Mesothelial cell of epicardium (in vitro differentiated cells): ENCODE data around the gene ATG101. TPM values are rescaled to one million over a fixed set of nuclear protein-coding genes. Genes with fewer than 3 reads are reported as not detected.

Experiments
- DNase-seq, 2 experiments: peaks; one replicate each; pipeline ENCODE4 v3.0.0; 2021; ENCODE audit warnings: low spot score in 2 of 2; ENCODE audit not compliant: unreplicated experiment in 2 of 2
- H3K27ac Mint-ChIP-seq: 2 replicates; pipeline ENCODE4 v1.8.0; 2021; ENCODE audit warnings: mixed read lengths
- H3K27me3 Mint-ChIP-seq: 2 replicates; pipeline ENCODE4 v1.8.0; 2021; ENCODE audit warnings: low read depth, mixed read lengths
- H3K36me3 Mint-ChIP-seq: 2 replicates; pipeline ENCODE4 v1.8.0; 2021; ENCODE audit warnings: mixed read lengths
- H3K4me1 Mint-ChIP-seq: 2 replicates; pipeline ENCODE4 v1.8.0; 2021; ENCODE audit warnings: mixed read lengths
- H3K4me3 Mint-ChIP-seq: 2 replicates; pipeline ENCODE4 v1.8.0; 2021; ENCODE audit warnings: mild to moderate bottlenecking, moderate library complexity, mixed read lengths
- H3K9me3 Mint-ChIP-seq: 2 replicates; pipeline ENCODE4 v1.8.0; 2021; ENCODE audit warnings: mixed read lengths
- total RNA-seq: library from RNA; stranded (reverse); gene quantifications from 3 replicates; pipeline ENCODE4 v1.2.1, GENCODE V29; 2021
- TF ChIP-seq, protein P1 (sequence below): fragments of 200-600 bp; sonication (generic); IDR thresholded peaks from one replicate; pipeline ENCODE4 v1.5.0; 2021; ENCODE audit warnings: antibody characterized with exemption; ENCODE audit not compliant: unreplicated experiment

The ATG101 gene
- total RNA-seq, 1 donor from 2014 or later, result 32.8 TPM

DNA sequence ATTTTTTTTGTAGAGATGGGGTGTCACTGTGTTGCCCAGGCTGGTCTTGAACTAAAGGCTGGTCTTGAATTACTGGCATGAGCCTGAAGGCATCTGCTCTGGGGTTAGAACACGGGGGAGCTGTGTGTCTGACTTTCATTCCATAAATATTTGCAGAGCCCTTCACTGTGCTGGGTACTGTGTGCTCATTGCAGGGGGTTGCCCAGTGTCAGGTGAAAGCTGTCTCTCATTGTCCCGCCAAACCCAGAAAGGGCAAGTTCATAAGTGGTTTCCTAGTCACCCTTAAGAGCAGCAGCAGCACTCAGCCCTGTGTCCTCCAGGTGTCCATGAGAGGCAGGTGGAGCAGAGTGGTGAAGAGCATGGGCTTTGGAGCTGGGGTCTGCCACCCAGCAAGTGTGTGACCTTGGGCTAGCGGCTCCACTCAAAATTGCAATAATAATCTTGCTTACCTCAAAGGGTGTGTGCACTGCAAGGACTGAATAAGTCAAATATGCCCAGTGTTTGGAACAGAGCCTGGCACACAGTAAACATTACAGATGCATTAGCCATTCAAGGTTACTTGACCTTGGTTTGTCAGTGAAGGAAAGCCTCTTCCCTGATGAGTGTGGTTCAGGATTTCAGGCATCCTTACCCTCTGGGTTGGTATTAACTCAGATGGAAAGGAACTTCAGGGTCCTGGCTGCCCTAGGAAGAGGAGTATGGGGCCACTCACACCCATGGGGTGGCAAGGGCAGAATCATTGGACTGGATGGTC, 5.4 kb downstream of the ATG101 start:
- no peak for DNase-seq
- Mint-ChIP-seq H3K4me3 (no peak overlapping the region), H3K27ac (no peak overlapping the region), H3K9me3 (no peaks in the 10 kb centered on the region), H3K4me1 (peaks cover 29% of the 10 kb centered on the region), H3K36me3 (peaks cover 33% of the 10 kb centered on the region), H3K27me3 (no peaks in the 10 kb centered on the region)
- TF ChIP-seq, protein P1, sequence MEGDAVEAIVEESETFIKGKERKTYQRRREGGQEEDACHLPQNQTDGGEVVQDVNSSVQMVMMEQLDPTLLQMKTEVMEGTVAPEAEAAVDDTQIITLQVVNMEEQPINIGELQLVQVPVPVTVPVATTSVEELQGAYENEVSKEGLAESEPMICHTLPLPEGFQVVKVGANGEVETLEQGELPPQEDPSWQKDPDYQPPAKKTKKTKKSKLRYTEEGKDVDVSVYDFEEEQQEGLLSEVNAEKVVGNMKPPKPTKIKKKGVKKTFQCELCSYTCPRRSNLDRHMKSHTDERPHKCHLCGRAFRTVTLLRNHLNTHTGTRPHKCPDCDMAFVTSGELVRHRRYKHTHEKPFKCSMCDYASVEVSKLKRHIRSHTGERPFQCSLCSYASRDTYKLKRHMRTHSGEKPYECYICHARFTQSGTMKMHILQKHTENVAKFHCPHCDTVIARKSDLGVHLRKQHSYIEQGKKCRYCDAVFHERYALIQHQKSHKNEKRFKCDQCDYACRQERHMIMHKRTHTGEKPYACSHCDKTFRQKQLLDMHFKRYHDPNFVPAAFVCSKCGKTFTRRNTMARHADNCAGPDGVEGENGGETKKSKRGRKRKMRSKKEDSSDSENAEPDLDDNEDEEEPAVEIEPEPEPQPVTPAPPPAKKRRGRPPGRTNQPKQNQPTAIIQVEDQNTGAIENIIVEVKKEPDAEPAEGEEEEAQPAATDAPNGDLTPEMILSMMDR, result no peak

DNA sequence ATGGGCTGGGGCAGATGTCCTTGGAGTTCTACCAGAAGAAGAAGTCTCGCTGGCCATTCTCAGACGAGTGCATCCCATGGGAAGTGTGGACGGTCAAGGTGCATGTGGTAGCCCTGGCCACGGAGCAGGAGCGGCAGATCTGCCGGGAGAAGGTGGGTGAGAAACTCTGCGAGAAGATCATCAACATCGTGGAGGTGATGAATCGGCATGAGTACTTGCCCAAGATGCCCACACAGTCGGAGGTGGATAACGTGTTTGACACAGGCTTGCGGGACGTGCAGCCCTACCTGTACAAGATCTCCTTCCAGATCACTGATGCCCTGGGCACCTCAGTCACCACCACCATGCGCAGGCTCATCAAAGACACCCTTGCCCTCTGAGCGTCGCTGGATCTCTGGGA, 7.0 kb downstream of the ATG101 start:
- Mint-ChIP-seq H3K27me3 (no peaks in the 10 kb centered on the region), H3K4me3 (no peak overlapping the region), H3K36me3 (peaks cover 33% of the 10 kb centered on the region), H3K4me1 (peaks cover 20% of the 10 kb centered on the region), H3K27ac (no peak overlapping the region), H3K9me3 (no peaks in the 10 kb centered on the region)
- no peak for DNase-seq
- TF ChIP-seq, protein P1, result no peak

DNA sequence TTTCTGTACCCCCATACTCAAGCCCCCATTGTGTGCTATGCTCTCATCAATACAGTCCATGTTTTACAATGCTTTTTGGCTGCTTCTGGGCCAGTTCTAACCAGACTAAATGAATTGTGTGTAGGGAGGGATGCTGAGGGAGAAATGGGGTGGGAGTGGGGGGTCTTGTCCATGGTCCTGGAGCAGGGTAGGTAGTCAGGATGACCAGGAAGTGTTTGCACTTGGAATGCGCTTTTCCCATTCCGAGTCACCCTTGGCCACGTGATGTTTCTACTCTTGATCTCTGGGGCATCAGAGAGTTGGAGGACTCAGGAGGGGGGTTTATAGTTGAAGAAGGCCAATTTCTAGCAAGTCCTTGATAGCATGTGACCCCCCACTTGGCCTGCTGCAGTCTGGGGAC, 8.5 kb downstream of the ATG101 start:
- Mint-ChIP-seq H3K4me3 (no peak overlapping the region), H3K27me3 (no peaks in the 10 kb centered on the region), H3K4me1 (peaks cover 11% of the 10 kb centered on the region), H3K36me3 (peaks cover 28% of the 10 kb centered on the region), H3K9me3 (no peaks in the 10 kb centered on the region), H3K27ac (no peak overlapping the region)
- TF ChIP-seq, protein P1, result no peak
- no peak for DNase-seq

DNA sequence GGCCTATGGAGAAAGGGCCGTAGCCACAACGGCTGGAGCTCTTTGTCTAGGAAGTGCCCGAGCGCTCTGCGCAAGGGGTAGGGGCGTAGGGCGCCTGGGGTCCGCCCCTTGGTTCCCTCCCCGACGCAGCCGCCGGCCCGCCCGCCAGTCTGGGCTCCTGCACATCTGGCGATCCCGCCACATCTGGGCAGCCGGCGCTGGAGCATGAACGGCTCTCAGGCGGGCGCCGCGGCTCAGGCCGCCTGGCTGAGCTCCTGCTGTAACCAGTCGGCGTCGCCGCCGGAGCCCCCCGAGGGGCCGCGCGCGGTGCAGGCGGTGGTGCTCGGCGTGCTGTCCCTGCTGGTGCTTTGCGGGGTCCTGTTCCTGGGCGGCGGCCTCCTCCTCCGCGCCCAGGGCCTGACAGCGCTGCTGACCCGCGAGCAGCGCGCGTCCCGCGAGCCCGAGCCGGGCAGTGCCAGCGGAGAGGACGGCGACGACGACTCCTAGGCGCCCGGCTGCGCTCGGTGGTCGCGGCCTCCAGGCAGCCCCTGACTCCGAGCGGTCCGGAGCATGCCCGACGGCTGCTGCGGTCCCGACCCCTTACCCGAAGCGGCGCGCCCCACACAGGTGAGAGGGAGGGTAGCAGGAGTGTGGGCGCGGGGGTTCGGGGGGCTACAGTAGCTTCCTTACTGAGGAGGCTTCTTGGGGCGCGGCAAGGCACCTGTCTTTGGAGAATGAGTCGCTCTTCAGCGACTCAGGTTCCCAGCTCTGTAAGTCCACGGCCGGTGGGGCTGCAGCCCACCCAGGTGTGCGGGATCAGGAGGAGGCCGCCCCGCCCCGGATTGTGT, 10.0 kb downstream of the ATG101 start, which contains the start of gene SMIM41:
TSS of gene SMIM41 (plus strand) at position 129 of the 827 bp plus-strand sequence. CDS start at position 205, 76 bp downstream.
- TF ChIP-seq, protein P1, result no peak
- Mint-ChIP-seq H3K4me1 (peaks cover 6% of the 10 kb centered on the region), H3K36me3 (peaks cover 15% of the 10 kb centered on the region), H3K4me3 (no peak within 1 kb of the TSS), H3K9me3 (no peaks in the 10 kb centered on the region), H3K27me3 (peaks cover 6% of the 10 kb centered on the region), H3K27ac (no peak within 1 kb of the TSS)
- DNase-seq, result no peak

DNA sequence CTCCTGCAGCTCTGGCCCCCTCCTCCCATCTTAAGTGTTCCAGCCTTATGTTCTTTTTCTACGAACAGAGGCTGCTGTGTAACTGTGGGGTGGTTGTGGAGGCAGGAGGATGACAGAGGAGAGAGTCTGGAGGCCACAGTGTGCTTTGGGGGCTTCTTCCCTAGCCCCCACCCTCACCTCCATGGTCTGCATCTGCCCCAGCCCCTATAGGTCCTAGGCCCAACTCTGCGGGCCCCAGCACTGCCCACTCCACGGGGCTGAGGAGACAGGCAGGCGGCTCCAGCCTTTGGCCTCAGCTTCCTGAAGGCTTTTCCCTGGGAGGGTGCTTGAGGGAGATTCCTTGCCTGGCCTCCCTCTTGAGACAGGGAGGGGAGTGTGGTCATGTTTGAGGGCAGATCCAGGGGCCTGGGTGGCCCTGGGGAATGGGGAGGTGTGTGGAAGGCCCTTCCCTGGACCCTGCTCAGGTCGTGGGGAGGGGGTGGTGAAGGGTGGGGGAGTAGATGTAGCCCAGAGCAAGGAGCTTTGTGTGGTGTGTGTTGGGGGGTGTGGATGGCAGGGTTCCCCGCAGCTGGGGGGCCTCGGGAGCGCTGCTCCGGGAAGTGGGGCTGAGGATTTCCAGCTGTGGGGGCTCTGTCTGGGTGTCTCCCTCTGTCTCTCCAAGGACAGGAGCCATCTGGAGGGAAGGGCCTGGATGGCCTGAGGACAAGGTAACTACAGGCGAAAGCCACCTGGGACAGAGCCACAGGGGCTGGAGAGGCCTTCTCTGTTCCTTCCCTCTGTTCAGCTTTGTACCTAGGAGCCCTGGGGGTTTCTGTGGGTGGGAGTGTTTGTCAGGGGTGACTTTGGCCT, 10.8 kb downstream of the ATG101 start:
- Mint-ChIP-seq H3K4me3 (no peak overlapping the region), H3K4me1 (peaks cover 6% of the 10 kb centered on the region), H3K36me3 (peaks cover 12% of the 10 kb centered on the region), H3K27me3 (peaks cover 7% of the 10 kb centered on the region), H3K27ac (no peak overlapping the region), H3K9me3 (no peaks in the 10 kb centered on the region)
- TF ChIP-seq, protein P1, result no peak
- no peak for DNase-seq
